Measurements from ENCODE around the gene COL23A1. TPM values are rescaled to one million over a fixed set of nuclear protein-coding genes. Genes with fewer than 3 reads are reported as not detected.

Gene COL23A1
- total and polyA plus RNA-seq, 3 experiments from 2014 or later, result 0.20 to 0.28 TPM; not detected in 1

GRCh38 chr5:178210073-178210535 lies 380.1 kb downstream of the COL23A1 start:
- H3K4me3 ChIP-seq (ENCODE audit: low read length), result no peak overlapping the region
- peaks cover 76% of the 10 kb centered on the region for H3K36me3 ChIP-seq (ENCODE audit: insufficient read depth, low read length)
- H3K4me1 Mint-ChIP-seq, result peaks cover 33 to 73% (median 45%) of the 10 kb centered on the region in 3 donors
- no peaks in the 10 kb centered on the region for H3K9me3 ChIP-seq (ENCODE audit: low read length)
- DNase-seq, result no peak
- ChIA-PET POLR2A (no interaction called here), CTCF (no interaction called here)
- peaks cover 32% of the 10 kb centered on the region for H3K4me1 ChIP-seq (ENCODE audit: insufficient read depth, low read length)
- no peaks in the 10 kb centered on the region for H3K9me3 Mint-ChIP-seq
- no peaks in the 10 kb centered on the region for H3K27me3 Mint-ChIP-seq
- no peak overlapping the region for H3K27ac ChIP-seq (ENCODE audit: low read depth, low read length)
- H3K27me3 ChIP-seq (ENCODE audit: insufficient read depth, low read length, poor library complexity, severe bottlenecking), result no peaks in the 10 kb centered on the region
- peaks cover 6 to 96% (median 10%) of the 10 kb centered on the region in 3 donors for H3K36me3 Mint-ChIP-seq
- peak overlapping the region in 3 of 8 donors; percentile 29 to 76 (median 36) for H3K27ac Mint-ChIP-seq
- H3K4me3 Mint-ChIP-seq, result peak overlapping the region in 1 of 7 donors; percentile 34

GRCh38 chr5:178209334-178210072 lies 380.7 kb downstream of the COL23A1 start:
- H3K36me3 ChIP-seq (ENCODE audit: insufficient read depth, low read length), result peaks cover 71% of the 10 kb centered on the region
- POLR2A ChIA-PET, result no interaction called here
- no peaks in the 10 kb centered on the region for H3K27me3 ChIP-seq (ENCODE audit: insufficient read depth, low read length, poor library complexity, severe bottlenecking)
- CTCF ChIA-PET, result no interaction called here
- Mint-ChIP-seq H3K27ac (peak overlapping the region in 4 of 8 donors; percentile 21 to 94 (median 50)), H3K4me3 (peak overlapping the region in 1 of 7 donors; percentile 45), H3K36me3 (peaks cover 6 to 90% (median 10%) of the 10 kb centered on the region in 3 donors), H3K4me1 (peaks cover 33 to 69% (median 45%) of the 10 kb centered on the region in 3 donors), H3K9me3 (no peaks in the 10 kb centered on the region), H3K27me3 (no peaks in the 10 kb centered on the region)
- DNase-seq, result no peak
- H3K4me1 ChIP-seq (ENCODE audit: insufficient read depth, low read length), result peaks cover 32% of the 10 kb centered on the region
- H3K27ac ChIP-seq (ENCODE audit: low read depth, low read length), result no peak overlapping the region
- no peaks in the 10 kb centered on the region for H3K9me3 ChIP-seq (ENCODE audit: low read length)
- H3K4me3 ChIP-seq (ENCODE audit: low read length), result no peak overlapping the region

GRCh38 chr5:178208540-178209227 lies 381.5 kb downstream of the COL23A1 start:
- Mint-ChIP-seq H3K36me3 (peaks cover 6 to 86% (median 7%) of the 10 kb centered on the region in 3 donors), H3K9me3 (peaks cover 0 to 2% (median 0%) of the 10 kb centered on the region in 5 donors), H3K27me3 (peaks cover 0 to 2% of the 10 kb centered on the region in 2 donors), H3K27ac (peak overlapping the region in 3 of 8 donors; percentile 26 to 94 (median 70)), H3K4me1 (peaks cover 31 to 67% (median 41%) of the 10 kb centered on the region in 3 donors), H3K4me3 (peak overlapping the region in 1 of 7 donors; percentile 32)
- H3K4me1 ChIP-seq (ENCODE audit: insufficient read depth, low read length), result peaks cover 32% of the 10 kb centered on the region
- no peak overlapping the region for H3K4me3 ChIP-seq (ENCODE audit: low read length)
- H3K27me3 ChIP-seq (ENCODE audit: insufficient read depth, low read length, poor library complexity, severe bottlenecking), result no peaks in the 10 kb centered on the region
- DNase-seq, result no peak
- ChIA-PET POLR2A (no interaction called here), CTCF (no interaction called here)
- H3K9me3 ChIP-seq (ENCODE audit: low read length), result no peaks in the 10 kb centered on the region
- H3K36me3 ChIP-seq (ENCODE audit: insufficient read depth, low read length), result peaks cover 67% of the 10 kb centered on the region
- H3K27ac ChIP-seq (ENCODE audit: low read depth, low read length), result no peak overlapping the region

- CTCF ChIA-PET, result interaction anchor here (1.2 kb wide), 1 partner anchor 87 kb away, joined by 3 read pairs; no protein-coding TSS in a partner anchor
- Histone ChIP-seq H3K36me3 (ENCODE audit: insufficient read depth, low read length) (peaks cover 61% of the 10 kb centered on the region), H3K4me3 (ENCODE audit: low read length) (no peak overlapping the region), H3K9me3 (ENCODE audit: low read length) (no peaks in the 10 kb centered on the region), H3K4me1 (ENCODE audit: insufficient read depth, low read length) (peaks cover 32% of the 10 kb centered on the region), H3K27ac (ENCODE audit: low read depth, low read length) (peak overlapping the region; percentile 25), H3K27me3 (ENCODE audit: insufficient read depth, low read length, poor library complexity, severe bottlenecking) (no peaks in the 10 kb centered on the region)
- H3K27ac Mint-ChIP-seq, result peak overlapping the region; percentile 61 to 94 (median 82)
- DNase-seq, result no peak
- peaks cover 6 to 78% (median 7%) of the 10 kb centered on the region in 3 donors for H3K36me3 Mint-ChIP-seq
- H3K4me1 Mint-ChIP-seq, result peaks cover 29 to 59% (median 38%) of the 10 kb centered on the region in 3 donors
- H3K9me3 Mint-ChIP-seq, result peaks cover 0 to 2% (median 0%) of the 10 kb centered on the region in 5 donors
- peak overlapping the region in 4 of 7 donors; percentile 11 to 89 (median 35) for H3K4me3 Mint-ChIP-seq
- peaks cover 0 to 2% of the 10 kb centered on the region in 2 donors for H3K27me3 Mint-ChIP-seq
- POLR2A ChIA-PET, result no interaction called here
Observed at GRCh38 chr5:178207917-178208280, 382.3 kb downstream of the COL23A1 start.

- peaks cover 0 to 2% of the 10 kb centered on the region in 2 donors for H3K27me3 Mint-ChIP-seq
- Histone ChIP-seq H3K36me3 (ENCODE audit: insufficient read depth, low read length) (peaks cover 56% of the 10 kb centered on the region), H3K27ac (ENCODE audit: low read depth, low read length) (peak overlapping the region; percentile 25), H3K4me3 (ENCODE audit: low read length) (no peak overlapping the region), H3K27me3 (ENCODE audit: insufficient read depth, low read length, poor library complexity, severe bottlenecking) (no peaks in the 10 kb centered on the region), H3K9me3 (ENCODE audit: low read length) (no peaks in the 10 kb centered on the region), H3K4me1 (ENCODE audit: insufficient read depth, low read length) (peaks cover 32% of the 10 kb centered on the region)
- peaks cover 0 to 2% (median 0%) of the 10 kb centered on the region in 5 donors for H3K9me3 Mint-ChIP-seq
- H3K27ac Mint-ChIP-seq, result peak overlapping the region; percentile 32 to 95 (median 86)
- peak overlapping the region in 6 of 7 donors; percentile 15 to 89 (median 42) for H3K4me3 Mint-ChIP-seq
- POLR2A ChIA-PET, result no interaction called here
- no peak for DNase-seq
- peaks cover 6 to 72% (median 7%) of the 10 kb centered on the region in 3 donors for H3K36me3 Mint-ChIP-seq
- H3K4me1 Mint-ChIP-seq, result peaks cover 29 to 59% (median 38%) of the 10 kb centered on the region in 3 donors
- CTCF ChIA-PET, result interaction anchor here (0.7 to 1.2 kb wide), 3 partner anchors 12 to 674 kb away, joined by 3 read pairs; no protein-coding TSS in a partner anchor
Observed at GRCh38 chr5:178207183-178207916, 382.8 kb downstream of the COL23A1 start.

GRCh38 chr5:178206166-178207101 lies 383.8 kb downstream of the COL23A1 start:
- ChIA-PET CTCF (interaction anchor here (0.7 to 1.2 kb wide), 6 partner anchors 10 to 673 kb away, joined by 3 to 4 read pairs (median 3); no protein-coding TSS in a partner anchor), POLR2A (interaction anchor here (0.5 to 1.0 kb wide), 4 partner anchors 9 to 74 kb away, joined by 3 read pairs; no protein-coding TSS in a partner anchor)
- Histone ChIP-seq H3K4me1 (ENCODE audit: insufficient read depth, low read length) (peaks cover 32% of the 10 kb centered on the region), H3K4me3 (ENCODE audit: low read length) (peak overlapping the region; percentile 91), H3K27me3 (ENCODE audit: insufficient read depth, low read length, poor library complexity, severe bottlenecking) (no peaks in the 10 kb centered on the region), H3K36me3 (ENCODE audit: insufficient read depth, low read length) (peaks cover 47% of the 10 kb centered on the region), H3K27ac (ENCODE audit: low read depth, low read length) (peak overlapping the region; percentile 79), H3K9me3 (ENCODE audit: low read length) (no peaks in the 10 kb centered on the region)
- peak in 2 of 5 donors; percentile 28 to 34 for DNase-seq
- H3K4me3 Mint-ChIP-seq, result peak overlapping the region; percentile 78 to 89 (median 84)
- H3K36me3 Mint-ChIP-seq, result peaks cover 6 to 63% (median 7%) of the 10 kb centered on the region in 3 donors
- peaks cover 0 to 2% of the 10 kb centered on the region in 2 donors for H3K27me3 Mint-ChIP-seq
- peaks cover 28 to 55% (median 38%) of the 10 kb centered on the region in 3 donors for H3K4me1 Mint-ChIP-seq
- H3K9me3 Mint-ChIP-seq, result peaks cover 0 to 2% (median 0%) of the 10 kb centered on the region in 5 donors
- peak overlapping the region; percentile 79 to 95 (median 86) for H3K27ac Mint-ChIP-seq
